ENCODE results near the gene ORAI3.

- no peak for TF ChIP-seq EZH2phosphoT487 (IDR thresholded peaks at IDR 0.05; ENCODE audit: insufficient read depth, low read depth)
- TF ChIP-seq EZH2 (IDR thresholded peaks at IDR 0.05; ENCODE audit: insufficient read depth, poor library complexity, severe bottlenecking), result no peak
Measured at GRCh38 chr16:30957456-30958174, 8.7 kb downstream of the ORAI3 start, which contains the start of gene SETD1A.

Data from GM23248 (cell line).